ENCODE results near the gene C4orf50.

The C4orf50 gene

GRCh38 chr4:5921981-5922380 lies 96.2 kb downstream of the C4orf50 start:
- TF ChIP-seq TAF1 (IDR thresholded peaks at IDR 0.05; ENCODE audit: borderline replicate concordance, insufficient read depth, low read length): no peak
- TF ChIP-seq, protein P1, sequence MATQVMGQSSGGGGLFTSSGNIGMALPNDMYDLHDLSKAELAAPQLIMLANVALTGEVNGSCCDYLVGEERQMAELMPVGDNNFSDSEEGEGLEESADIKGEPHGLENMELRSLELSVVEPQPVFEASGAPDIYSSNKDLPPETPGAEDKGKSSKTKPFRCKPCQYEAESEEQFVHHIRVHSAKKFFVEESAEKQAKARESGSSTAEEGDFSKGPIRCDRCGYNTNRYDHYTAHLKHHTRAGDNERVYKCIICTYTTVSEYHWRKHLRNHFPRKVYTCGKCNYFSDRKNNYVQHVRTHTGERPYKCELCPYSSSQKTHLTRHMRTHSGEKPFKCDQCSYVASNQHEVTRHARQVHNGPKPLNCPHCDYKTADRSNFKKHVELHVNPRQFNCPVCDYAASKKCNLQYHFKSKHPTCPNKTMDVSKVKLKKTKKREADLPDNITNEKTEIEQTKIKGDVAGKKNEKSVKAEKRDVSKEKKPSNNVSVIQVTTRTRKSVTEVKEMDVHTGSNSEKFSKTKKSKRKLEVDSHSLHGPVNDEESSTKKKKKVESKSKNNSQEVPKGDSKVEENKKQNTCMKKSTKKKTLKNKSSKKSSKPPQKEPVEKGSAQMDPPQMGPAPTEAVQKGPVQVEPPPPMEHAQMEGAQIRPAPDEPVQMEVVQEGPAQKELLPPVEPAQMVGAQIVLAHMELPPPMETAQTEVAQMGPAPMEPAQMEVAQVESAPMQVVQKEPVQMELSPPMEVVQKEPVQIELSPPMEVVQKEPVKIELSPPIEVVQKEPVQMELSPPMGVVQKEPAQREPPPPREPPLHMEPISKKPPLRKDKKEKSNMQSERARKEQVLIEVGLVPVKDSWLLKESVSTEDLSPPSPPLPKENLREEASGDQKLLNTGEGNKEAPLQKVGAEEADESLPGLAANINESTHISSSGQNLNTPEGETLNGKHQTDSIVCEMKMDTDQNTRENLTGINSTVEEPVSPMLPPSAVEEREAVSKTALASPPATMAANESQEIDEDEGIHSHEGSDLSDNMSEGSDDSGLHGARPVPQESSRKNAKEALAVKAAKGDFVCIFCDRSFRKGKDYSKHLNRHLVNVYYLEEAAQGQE (IDR thresholded peaks at IDR 0.05; ENCODE audit: insufficient read depth in 1 of 2, low read depth in 2 of 2, low read length in 2 of 2): no peak
- TF ChIP-seq FOXP2 (optimal IDR thresholded peaks at IDR 0.05; ENCODE audit: borderline replicate concordance, extremely low read depth, extremely low read length, insufficient read depth): no peak
- TF ChIP-seq POLR2AphosphoS5 (IDR thresholded peaks at IDR 0.05; ENCODE audit: low read depth, low read length): no peak
- no peak for TF ChIP-seq SIN3A (IDR thresholded peaks at IDR 0.05; ENCODE audit: borderline replicate concordance, insufficient read depth, low read length)

DNA sequence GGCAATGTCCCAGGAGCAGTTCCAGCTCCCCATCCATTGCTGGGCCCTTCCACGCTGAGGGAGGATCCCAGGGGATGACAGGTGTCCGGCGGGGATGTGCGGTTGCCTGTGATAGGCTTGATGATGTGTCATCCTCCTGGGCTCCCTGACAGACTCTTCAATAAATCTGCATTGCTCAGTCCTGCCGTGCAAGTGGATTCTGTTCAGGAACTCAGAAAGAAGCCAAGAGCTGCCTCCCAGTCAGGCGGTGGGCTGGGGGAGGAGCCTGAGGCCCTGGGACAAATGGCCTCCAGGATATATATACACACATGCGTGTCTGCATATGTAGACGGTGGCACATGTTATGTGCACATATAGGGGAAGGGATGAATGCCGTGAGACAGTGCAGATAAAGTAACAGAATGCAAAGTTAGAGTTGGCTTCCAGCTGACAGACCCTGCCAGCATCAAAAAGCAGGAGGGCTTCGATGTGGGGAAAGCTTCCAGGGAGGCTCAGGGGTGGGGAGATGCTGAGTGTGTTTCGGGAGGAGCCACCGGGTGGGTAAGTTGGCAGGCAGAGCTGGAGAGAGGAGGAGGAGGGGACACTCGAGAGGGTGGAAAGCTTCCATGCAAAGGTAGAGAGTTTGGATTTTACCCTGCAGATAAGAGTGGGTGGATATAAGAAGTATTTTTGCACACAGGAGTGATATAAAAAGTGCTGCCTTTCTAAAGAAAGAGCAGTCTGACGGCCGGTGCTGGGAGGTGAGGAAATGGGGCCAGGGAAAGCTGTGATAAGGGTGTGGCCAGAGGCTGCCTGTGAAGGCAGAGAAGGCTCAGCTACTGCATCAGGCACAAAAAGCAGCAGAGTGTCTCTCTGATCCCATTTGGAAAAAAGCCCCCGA lies 96.9 kb downstream of the C4orf50 start:
- no peak for TF ChIP-seq SIN3A (IDR thresholded peaks at IDR 0.05; ENCODE audit: borderline replicate concordance, insufficient read depth, low read length)
- no peak for TF ChIP-seq FOXP2 (optimal IDR thresholded peaks at IDR 0.05; ENCODE audit: borderline replicate concordance, extremely low read depth, extremely low read length, insufficient read depth)

GRCh38 chr4:5919571-5919970 lies 98.7 kb downstream of the C4orf50 start:
- TF ChIP-seq POLR2AphosphoS5 (IDR thresholded peaks at IDR 0.05; ENCODE audit: low read depth, low read length) (no peak), TAF1 (IDR thresholded peaks at IDR 0.05; ENCODE audit: borderline replicate concordance, insufficient read depth, low read length) (no peak), SIN3A (IDR thresholded peaks at IDR 0.05; ENCODE audit: borderline replicate concordance, insufficient read depth, low read length) (no peak), FOXP2 (optimal IDR thresholded peaks at IDR 0.05; ENCODE audit: borderline replicate concordance, extremely low read depth, extremely low read length, insufficient read depth) (no peak)
- TF ChIP-seq, protein P1 (IDR thresholded peaks at IDR 0.05; ENCODE audit: insufficient read depth in 1 of 2, low read depth in 2 of 2, low read length in 2 of 2): no peak

DNA sequence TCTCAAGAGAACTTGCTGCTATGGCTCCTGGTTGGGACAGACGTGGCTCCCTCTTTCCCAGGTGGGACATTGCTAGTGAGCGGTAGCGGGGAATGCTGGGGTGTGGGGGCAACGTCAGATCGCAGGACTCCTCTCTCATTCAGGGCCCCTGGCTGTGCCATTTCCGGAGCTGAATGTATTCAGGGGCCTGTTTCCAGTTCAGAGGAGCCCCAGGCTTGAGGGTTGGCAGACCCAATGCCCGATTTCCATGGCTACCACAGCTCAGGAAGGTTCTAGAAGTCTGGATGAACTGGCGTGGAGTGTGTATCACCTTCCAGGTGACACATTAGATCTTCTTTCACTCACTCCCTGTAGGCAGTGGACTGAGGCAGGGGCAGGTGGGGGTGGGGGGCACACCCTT lies 99.2 kb downstream of the C4orf50 start:
- TF ChIP-seq, protein P1 (IDR thresholded peaks at IDR 0.05; ENCODE audit: insufficient read depth in 1 of 2, low read depth in 2 of 2, low read length in 2 of 2): no peak
- TF ChIP-seq FOXP2 (optimal IDR thresholded peaks at IDR 0.05; ENCODE audit: borderline replicate concordance, extremely low read depth, extremely low read length, insufficient read depth) (no peak), SIN3A (IDR thresholded peaks at IDR 0.05; ENCODE audit: borderline replicate concordance, insufficient read depth, low read length) (no peak), POLR2AphosphoS5 (IDR thresholded peaks at IDR 0.05; ENCODE audit: low read depth, low read length) (no peak), TAF1 (IDR thresholded peaks at IDR 0.05; ENCODE audit: borderline replicate concordance, insufficient read depth, low read length) (no peak)

DNA sequence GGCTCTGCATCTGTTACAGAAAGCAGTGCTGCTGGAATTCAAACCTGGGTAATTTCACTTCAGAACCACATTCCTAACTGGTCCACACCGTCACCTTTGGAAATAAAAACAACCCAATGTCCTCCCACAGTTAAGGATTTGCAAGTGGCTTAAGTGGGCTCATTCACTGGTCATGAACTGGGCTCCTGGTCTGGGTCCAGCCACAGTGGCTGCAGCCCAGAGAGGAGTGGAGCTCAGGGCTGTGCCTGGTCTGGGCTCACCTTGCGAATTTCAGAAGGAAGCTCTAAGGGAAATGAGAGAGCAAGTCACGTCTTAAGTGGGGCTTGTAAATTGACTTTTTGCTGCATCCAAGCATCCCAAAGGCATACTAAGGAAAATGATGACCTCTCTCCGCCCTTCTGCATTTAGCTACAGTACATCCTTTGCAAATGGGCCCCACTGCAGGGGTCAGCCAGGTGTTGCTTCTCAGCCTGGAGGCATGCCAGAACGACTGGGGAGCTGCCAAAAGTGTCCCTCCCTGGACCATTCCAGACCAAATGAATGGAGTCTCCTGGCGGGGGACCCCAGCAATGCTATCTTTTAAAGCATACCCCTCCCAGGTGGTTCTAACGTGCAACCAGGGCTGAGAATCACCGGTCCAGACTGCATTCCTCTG lies 99.8 kb downstream of the C4orf50 start:
- TF ChIP-seq POLR2AphosphoS5 (IDR thresholded peaks at IDR 0.05; ENCODE audit: low read depth, low read length) (no peak), FOXP2 (optimal IDR thresholded peaks at IDR 0.05; ENCODE audit: borderline replicate concordance, extremely low read depth, extremely low read length, insufficient read depth) (no peak), TAF1 (IDR thresholded peaks at IDR 0.05; ENCODE audit: borderline replicate concordance, insufficient read depth, low read length) (no peak), SIN3A (IDR thresholded peaks at IDR 0.05; ENCODE audit: borderline replicate concordance, insufficient read depth, low read length) (no peak)
- TF ChIP-seq, protein P1 (IDR thresholded peaks at IDR 0.05; ENCODE audit: insufficient read depth in 1 of 2, low read depth in 2 of 2, low read length in 2 of 2): no peak

Measured in PFSK-1 (cell line).